ENCODE data around the gene NECTIN2.
A peak's percentile ranks its signal among the peaks of the same experiment; 100 is the strongest.
"Not testable (repeated sequence)": the region's sequence is repeated elsewhere in the genome, so short reads cannot be mapped to it uniquely, and the experiment has no call there.

The NECTIN2 gene

DNA sequence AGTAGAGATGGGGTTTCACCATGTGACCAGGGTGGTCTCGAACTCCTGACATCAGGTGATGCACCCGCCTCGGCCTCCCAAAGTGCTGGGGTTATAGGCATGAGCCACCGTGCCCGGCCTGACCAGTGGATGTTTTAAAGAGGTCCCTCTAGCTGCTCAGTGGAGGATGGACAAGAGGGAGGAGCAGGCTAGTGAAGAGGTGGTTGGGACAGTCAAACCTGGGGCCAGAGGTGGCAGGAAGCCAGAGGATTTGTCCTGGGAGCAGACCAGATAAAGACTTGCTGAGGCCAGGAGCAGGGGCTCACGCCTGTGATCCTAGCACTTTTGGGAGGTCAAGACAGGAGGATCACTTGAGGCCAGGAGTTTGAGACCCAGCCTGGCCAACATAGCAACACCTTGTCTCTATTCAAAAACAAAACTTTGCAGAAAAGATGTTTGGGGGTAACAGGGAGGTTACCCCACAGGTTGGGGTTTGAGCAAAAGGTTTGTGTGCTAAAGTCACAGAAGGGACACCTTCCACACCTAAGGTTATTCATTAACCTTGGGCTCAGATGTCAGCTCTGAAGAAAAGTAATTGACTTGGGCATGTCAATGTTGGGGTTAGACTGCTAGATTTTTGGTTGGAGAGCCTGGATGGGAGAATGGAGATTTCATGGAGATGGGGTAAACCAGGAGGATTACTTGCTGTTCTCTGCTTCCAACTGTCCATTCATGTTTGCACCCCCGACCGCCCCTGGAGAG is 28.2 kb upstream of the NECTIN2 start:
- DNase-seq, result no peak

DNA sequence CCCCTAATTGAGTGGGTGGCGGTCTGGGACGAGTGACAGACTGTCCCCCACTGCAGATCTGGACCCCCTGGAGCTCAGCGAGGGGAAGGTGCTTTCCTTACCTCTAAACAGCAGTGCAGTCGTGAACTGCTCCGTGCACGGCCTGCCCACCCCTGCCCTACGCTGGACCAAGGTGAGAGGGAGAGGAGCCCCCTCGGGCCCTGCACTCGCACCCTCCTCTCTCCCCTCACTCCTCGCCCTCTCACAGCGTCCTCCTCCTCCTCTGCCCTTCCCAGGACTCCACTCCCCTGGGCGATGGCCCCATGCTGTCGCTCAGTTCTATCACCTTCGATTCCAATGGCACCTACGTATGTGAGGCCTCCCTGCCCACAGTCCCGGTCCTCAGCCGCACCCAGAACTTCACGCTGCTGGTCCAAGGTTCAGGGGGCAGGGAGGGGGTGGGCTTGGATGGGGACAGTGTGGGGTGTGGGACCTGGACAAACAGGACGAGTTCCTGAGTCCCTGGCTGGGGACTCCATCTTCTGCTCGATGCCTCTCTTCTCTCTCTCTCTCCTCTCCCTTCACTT is 27.5 kb upstream of the NECTIN2 start:
- no peak for DNase-seq

DNA sequence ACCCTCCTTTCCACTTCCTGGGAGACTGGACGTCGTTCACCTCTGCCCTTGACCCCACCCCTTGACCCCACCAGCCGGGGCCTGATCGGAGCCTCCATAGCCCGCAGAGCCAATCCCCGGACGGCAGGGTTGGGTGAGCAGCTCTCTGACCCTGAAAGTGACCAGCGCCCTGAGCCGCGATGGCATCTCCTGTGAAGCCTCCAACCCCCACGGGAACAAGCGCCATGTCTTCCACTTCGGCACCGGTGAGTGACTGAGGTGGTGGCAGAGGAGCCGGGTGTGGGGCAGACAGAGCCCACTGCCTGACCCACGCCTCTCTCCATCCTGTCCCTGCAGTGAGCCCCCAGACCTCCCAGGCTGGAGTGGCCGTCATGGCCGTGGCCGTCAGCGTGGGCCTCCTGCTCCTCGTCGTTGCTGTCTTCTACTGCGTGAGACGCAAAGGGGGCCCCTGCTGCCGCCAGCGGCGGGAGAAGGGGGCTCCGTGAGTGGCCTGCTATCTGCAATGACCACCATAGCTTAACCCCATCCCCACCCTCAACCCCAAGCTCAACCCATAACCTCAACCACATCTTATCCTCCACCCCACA is 26.8 kb upstream of the NECTIN2 start:
- no peak for DNase-seq

DNA sequence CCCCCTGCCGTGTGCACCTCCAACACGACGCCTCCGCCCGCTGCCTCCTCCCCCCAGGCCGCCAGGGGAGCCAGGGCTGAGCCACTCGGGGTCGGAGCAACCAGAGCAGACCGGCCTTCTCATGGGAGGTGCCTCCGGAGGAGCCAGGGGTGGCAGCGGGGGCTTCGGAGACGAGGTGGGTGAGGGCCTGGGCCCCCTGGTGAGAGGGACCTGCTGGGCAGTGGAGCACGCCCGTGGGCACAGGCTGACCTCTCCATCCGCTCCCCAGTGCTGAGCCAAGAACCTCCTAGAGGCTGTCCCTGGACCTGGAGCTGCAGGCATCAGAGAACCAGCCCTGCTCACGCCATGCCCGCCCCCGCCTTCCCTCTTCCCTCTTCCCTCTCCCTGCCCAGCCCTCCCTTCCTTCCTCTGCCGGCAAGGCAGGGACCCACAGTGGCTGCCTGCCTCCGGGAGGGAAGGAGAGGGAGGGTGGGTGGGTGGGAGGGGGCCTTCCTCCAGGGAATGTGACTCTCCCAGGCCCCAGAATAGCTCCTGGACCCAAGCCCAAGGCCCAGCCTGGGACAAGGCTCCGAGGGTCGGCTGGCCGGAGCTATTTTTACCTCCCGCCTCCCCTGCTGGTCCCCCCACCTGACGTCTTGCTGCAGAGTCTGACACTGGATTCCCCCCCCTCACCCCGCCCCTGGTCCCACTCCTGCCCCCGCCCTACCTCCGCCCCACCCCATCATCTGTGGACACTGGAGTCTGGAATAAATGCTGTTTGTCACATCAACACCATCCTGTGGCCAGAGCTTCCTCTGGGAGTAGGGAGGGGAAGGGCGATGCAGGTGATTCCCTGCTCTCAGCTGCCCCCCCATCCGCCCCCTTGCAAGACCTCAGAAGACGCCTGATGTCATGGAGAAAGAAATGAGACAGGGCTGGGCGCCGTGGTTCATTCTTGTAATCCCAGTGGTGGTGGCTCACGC is 25.2 kb upstream of the NECTIN2 start:
- no peak for DNase-seq

DNA sequence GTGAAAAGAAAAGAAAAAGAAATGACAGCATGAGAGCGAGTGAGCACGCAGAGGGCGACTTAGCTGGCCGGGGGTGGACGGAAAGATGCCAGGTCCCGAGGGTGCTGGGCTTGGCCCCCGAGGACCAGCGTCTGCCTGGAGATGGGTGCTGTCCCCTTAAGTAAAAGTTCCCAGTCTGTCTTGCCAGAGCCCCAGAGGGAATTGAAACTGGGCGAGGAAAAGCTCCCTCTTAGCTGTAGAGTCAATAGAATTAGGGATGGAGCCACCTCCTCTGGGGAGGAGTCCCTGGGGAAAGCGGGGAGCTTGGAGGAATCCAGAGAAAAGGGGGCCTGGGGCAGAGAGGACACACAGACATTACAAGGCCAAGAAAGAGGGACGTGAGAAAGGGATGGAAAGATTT is 23.9 kb upstream of the NECTIN2 start:
- DNase-seq, result no peak

DNA sequence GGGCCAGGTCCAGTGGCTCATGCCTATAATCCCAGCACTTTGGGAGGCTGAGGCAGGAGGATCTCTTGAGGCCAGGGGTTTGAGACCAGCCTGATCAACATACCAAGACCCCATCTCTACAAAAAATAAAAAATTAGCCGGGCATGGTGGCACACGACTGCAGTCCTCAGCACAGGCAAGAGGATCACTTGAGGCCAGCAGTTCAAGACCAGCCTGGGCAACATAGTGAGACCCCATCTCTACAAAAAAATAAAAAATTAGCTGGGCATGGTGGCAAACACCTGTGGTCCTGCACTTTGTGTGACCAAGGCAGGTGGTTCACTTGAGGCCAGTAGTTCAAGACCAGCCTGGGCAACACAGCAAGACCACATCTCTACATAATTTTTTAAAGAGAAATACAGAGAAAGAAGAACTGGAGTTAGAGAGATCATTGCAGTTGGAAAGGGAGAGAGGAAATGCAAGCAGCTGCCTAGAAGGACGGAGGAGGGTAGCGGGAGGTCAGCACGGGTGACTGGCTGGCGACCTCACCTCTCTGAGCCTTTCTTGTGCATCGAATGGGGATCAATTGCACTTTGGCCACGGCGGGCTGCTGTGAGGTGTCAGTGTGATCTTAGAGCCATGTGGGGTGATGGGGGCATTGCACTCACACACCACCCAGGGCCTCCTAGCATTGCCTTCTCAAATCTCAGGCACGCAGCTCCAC is 23.3 kb upstream of the NECTIN2 start:
- no peak for DNase-seq

DNA sequence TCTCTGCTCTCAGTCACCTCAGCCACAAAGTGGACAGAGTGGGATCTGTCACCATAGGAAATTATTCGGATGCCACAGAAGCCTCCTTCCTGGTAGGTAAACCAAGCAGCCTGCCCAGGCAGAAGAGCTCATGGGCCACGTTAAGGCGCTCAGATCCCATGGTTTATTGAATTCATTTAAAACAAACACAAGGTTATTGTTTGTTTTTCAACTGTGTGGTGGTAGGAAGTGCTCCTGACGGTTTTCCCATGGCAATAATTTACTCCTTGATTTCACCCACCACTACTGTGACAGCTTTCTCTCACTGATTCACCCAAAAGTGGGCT is 22.8 kb upstream of the NECTIN2 start:
- DNase-seq, result no peak

DNA sequence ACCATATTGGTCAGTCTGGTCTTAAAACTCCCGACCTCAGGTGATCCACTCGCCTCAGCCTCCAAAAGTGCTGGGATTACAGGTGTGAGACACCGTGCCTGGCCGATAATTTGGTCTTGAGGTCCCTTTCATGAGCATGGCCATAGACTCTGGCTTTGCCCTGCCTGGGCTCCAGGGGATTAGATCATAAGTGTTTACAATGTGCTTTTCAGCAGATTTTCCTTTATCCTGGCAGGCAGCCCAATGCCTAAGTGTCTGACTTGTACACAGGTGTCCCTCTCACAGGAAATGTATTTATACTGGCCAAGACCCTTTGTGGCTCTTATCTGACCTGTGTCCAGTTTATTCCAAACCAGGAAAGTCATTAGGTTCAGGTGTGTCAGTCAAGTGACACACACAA is 21.3 kb upstream of the NECTIN2 start:
- peak; percentile 61 for DNase-seq

DNA sequence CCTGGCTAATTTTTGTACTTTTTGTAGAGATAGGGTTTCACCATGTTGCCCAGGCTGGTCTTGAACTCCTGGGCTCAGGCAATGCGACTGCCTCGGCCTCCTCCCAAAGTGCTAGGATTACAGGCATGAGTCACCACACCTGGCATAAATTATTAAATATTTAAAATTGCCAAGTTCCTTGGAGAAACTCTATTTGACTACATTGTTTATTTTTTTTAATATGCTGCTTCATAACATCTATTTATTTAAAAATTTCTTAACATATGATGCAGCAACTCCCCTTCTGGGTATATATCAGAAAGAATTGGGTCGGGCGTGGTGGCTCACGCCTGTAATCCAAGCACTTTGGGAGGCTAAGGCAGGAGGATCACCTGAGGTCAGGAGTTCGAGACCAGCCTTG is 13.2 kb upstream of the NECTIN2 start:
- DNase-seq, result not testable (repeated sequence)

DNA sequence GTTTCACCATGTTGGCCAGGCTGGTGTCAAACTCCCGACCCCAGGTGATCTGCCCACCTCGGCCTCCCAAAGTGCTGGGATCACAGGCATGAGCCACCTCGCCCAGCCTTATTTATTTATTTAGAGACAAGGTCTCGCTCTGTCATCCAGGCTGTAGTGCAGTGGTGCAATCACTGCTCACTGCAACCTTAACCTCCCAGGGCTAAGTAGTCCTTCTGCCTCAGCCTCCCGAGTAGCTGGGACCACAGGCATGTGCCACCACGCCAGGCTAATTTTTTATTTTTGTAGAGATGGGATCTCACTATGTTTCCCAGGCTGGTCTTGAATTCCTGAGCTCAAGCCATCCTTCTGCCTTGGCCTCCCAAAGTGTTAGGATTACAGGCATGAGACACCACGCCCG is 11.7 kb upstream of the NECTIN2 start:
- not testable (repeated sequence) for DNase-seq

DNA sequence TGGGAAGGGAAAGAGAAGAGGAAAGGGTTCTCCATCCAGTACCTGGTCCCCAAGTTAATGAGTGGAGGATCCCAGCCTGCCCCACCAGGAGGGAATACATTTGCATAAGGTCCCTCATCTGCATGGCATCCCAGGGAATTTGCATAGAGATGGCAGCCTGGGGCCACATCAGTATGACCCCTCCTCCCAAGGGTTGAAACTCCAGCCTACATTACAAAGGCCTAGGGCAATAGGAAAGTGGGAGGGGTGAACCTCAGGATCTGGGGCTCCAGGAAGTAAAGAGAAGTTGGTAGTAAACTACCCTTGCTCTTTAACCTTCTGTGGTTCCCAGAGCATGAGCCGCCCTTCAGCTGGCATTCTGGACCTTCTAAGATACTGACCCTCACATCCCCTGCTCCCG is 6.8 kb upstream of the NECTIN2 start:
- no peak for DNase-seq

DNA sequence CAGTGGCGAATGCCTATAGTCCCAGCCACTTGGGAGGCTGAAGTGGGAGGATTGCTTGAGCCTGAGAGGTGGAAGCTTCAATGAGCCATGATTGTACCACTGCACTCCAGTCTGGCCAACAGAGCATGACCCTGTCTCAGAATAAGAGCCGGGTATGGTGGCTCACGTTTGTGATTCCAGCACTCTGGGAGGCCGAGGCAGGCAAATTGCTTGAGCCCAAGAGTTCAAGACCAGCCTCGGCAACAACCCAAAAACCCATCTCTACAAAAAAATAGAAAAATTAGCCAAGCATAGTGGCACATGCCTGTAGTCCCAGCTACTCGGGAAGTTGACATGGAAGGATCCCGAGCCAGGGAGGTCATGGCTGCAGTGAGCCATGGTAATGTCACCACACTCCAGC is 5.3 kb upstream of the NECTIN2 start:
- peak; percentile 15 for DNase-seq

DNA sequence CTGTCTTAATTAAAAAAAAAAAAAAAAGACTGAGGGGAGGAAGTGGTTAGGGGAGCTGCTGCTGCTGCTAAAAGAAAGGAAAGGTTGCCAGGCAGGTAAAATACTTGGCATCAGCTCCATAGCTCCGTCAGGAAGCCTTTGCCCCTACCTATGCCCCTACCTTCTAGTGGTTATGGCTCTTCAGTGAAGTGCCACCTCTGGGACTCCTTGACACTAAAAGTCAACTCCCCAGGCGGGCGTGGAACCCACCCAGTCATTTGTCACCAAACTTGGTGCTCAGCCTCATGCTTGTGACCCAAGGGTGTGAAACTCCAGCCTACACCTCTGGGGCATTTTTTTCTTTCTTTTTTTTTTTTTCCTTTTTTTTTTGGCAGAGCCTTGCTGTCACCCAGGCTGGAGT is 4.9 kb upstream of the NECTIN2 start:
- DNase-seq, result no peak

DNA sequence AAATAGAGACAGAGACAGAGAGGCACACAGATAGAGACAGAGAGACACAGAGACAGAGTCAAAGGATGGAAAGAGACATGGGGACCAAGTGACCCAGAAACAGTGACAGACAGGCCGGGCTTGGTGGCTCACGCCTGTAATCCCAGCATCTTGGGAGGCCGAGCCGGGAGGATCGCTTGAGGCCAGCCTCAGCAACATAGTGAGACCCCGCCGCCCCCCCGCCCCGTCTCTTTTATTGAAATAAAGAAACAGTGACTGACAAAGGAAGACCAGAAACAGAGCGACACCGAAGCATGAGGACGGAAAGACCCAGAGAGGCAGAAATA is 848 bp upstream of the NECTIN2 start:
- no peak for DNase-seq

DNA sequence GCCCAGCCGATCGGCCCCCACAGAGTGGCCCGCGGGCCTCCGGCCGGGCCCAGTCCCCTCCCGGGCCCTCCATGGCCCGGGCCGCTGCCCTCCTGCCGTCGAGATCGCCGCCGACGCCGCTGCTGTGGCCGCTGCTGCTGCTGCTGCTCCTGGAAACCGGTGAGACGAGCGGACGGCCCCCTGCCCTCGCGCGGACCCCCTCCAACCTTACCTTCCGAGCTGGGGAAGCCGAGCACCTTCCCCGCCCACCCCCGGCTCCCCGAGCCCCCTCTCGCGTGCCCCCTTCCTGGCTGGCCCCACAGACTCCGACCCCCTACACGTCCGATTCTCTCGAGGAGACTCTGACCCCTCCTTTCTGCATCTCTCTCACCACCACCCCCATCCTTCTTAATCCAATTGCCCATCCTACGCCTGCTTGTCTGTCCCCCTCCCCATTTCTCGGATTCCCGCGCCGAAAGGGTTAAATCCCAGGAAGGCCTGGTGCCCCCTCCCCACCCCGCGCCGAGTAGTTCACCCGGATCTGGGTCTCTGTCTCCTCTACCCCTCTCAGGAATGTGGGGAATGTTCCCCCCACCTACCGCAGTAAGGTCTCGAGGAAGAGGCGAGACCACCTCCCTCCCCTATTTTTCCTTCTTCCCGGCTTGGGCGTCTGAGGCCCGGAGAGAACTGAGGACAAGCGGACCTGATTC is 502 bp downstream of the NECTIN2 start:
- DNase-seq, result no peak

DNA sequence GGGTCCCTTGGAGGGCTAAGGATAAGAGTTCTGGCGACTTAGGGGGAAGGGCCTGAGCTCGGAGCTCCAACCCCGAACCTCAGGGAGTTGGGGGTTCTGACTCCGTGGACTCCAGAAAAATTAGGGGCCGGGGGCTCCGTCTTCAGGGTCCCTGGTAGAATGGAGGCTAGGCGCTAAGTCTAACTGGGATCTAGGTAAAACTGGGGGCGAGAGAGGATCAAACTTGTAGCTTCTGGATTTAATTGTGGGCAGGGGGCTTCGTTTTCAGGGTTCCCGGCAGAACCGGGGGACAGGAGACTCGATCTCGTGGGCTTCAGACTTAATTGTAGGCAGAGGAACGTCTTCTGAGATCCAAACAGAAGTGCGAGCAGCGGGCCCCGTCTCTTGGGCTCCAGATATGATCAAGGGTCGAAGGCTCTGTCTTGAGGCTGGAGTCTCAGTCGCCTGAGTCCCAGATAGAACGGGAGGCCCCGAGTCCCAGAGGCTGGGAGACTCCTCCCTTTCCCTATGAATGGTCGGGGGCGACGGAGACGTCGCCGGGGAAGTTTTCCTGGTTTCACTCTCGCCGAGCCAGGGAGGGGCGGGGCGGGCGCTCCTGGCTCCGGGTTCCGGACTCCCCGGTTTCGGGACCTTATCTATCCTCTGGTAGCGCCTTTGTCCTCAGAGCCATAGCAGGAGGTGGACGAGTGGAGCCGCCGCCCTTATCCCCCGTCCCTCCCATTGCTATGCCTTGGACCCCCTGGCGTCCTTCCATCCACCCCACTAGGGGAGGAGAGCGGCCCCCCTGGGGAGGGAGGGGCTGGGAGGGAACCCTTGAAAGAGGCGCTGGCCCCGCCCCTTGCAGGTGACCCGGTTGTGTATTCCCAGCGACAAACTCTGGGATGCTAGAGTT is 1.3 kb downstream of the NECTIN2 start:
- DNase-seq, result peak; percentile 26

DNA sequence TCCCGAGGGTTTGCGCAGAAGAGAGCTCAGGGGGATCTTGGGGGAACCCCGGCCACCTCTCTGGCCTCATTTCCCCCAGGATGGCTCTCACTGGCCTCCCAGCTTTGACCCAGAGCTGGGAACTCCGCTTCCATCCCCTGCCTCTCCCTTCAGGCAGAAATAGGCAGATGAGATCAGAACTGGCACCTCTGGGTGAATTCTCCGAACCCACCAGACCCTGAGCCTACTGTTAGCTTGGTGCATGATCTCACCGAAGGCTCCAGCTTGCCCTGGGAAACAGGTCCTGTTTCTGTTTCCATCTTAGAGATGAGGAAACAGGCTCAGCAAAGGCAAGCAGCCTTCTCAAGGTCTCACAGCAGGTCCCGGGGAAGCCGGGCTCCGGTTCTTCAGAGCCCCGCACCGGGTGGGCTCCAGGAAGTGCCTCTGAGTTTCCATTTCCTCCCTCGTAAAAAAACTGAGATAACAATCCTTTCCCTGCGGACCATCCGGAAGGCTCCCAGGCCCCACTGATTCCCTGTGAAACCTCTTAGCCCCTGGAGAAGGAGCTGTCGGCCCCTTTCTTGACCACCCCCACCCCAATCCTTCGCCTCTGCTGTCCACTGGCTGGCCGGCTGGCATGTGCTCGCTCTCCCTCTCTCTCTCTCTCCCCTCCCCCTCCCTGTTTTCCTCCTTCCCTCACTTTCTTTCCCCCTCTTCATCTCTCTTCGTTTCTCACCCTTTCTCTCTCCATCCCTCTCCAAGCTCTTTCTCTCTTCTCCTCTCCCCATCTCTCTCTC is 2.1 kb downstream of the NECTIN2 start:
- DNase-seq, result no peak

DNA sequence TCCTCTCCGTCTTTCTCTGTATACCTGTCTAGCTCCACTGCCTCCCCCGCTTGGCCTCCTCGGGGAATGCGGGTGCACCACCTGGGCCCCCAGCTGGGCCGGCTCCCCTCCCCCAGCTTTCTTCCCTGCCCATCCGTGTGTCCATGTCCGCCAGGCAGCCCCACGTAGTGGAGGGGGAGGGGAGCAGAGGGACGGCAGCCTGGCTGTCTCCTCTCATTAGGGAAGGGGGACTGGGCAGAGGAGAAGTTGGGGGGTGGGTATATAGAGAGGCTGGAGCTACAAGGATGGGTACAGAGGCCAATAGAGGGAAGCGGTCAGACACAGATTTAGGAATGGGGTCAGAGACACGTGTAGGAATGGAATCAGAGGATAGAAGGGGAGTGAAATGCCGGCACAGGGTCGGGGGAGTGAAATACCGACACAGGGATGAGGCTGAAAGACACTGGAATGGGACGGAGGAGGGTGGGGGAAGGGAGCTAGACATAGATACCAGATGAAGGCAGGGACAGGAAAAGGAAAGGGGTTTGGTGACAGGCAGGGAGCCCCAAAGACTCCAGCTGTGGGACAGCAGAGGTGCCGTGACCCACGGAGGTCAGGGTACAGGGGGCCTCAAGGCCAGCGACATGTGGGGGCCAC is 2.8 kb downstream of the NECTIN2 start:
- no peak for DNase-seq

DNA sequence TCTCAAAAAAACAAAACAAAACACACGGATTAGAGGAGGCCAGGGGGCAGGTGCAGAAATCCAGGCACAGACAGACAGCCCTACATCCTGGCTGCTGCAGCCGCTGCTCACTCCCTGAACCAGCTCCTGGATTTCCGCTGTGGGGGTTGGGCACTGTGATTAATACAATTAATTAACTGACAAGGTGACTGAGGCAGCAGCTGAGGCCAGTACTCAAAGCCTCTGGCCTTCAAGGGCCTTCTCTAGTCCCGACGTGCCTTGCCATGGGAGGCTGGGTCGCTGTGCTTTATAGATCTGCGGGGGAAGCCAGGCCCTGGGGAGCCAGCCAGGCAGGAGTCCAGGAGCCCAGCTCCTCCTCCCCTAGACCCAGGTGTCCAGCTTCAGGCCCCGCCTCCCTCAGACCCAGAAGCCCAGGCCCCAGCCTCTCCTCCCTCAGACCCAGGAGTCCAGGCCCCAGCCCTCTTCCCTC is 4.6 kb downstream of the NECTIN2 start:
- DNase-seq, result no peak

DNA sequence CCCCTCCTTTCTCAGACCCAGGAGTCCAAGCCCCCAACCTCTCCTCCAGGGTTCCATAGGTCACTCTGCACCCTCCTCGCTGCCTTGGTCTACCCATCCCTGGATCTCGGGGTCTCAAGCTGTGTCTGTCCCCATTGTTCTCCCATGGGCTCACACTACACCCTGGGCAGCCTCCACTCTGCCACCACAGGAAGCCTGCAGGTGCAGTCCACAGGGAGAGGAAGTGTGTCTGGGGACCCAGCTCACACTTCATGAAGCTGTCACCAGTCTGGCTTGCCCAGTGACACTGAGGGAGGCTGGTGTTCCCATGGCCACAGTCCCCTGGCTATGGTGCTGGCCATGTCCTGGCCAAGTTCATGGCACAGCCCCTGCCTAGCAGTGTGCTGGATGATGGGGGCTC is 5.3 kb downstream of the NECTIN2 start:
- DNase-seq, result no peak

All from DMS79 (cell line).